ENCODE measurements around the gene THEM5.

The THEM5 gene

DNA sequence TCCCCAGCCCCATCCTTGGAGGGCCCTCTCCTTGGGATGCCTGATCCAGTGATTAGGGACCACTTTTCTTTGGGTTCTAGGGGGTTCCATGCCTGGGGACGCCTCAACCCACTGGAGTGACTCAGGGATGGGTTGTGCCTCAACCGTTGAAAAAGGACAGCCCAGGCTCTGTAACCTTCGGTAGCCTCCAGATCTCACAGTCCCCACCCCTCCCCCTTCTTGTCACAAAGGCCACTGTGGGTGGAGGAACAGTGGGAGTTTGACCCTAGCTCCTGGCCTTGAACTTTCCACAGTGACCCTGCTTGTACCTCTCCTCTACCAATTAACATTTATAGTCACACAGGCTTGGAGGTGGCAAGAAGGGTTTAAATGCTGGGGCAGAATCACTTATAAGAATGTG is 19.3 kb downstream of the THEM5 start:
- TF ChIP-seq SUZ12 (IDR thresholded peaks at IDR 0.05; ENCODE audit: extremely low read depth, insufficient read depth, insufficient read length) (no peak), YY1 (IDR thresholded peaks at IDR 0.05; ENCODE audit: insufficient read depth, insufficient read length) (no peak), ZNF274 (IDR thresholded peaks at IDR 0.05; ENCODE audit: low read depth, low read length) (no peak)
- DNase-seq (ENCODE audit: low read depth, low spot score): no peak
- Histone ChIP-seq H3K27me3 (ENCODE audit: insufficient read depth, insufficient read length) (peaks cover 22% of the 10 kb centered on the region), H3K9ac (ENCODE audit: insufficient read length, low read depth) (no peak overlapping the region), H3K4me3 (ENCODE audit: insufficient read length, low read depth) (no peak overlapping the region), H3K9me3 (ENCODE audit: insufficient read depth, low read length) (no peaks in the 10 kb centered on the region), H3K36me3 (ENCODE audit: insufficient read depth, insufficient read length, low read length) (no peaks in the 10 kb centered on the region), H3K4me1 (ENCODE audit: insufficient read depth, insufficient read length) (peaks cover 35% of the 10 kb centered on the region)

DNA sequence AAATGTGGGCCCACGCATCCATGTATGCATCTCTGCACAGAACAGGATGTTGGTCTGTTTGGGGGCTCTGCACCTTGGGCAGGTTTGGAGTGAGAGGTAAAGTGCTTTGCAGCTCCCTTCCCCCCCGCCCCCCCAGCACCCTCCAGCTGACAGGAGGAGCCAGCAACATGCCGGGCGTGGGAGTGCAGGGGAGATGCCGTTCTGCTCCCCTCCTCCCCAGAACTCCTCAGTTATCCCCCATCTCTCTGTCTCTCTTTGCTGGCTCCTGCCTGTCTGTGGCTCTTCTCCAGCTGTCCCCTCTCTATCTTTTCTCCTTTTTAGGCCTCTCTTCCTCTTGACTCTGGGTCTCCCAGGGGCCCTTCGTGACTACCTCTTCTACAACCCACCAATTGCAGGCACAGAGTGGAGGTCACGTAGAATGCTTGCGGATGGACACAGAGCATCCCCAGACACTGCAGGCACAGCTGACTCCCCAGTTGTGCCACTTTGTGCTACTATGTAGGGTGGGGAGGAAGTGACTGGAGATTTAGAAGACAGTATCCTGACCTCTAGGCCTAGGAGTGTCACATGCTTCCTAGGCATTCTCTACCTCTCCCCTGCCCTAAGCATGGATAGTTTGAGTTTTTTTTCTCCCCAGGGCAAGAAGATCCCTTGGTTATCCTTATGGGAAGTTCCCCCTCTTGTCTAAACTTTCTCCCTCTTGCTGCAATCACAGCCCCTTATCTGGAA is 20.2 kb downstream of the THEM5 start:
- no peak overlapping the region for H3K4me3 ChIP-seq (ENCODE audit: insufficient read length, low read depth)
- peaks cover 13% of the 10 kb centered on the region for H3K27me3 ChIP-seq (ENCODE audit: insufficient read depth, insufficient read length)
- peaks cover 39% of the 10 kb centered on the region for H3K4me1 ChIP-seq (ENCODE audit: insufficient read depth, insufficient read length)

DNA sequence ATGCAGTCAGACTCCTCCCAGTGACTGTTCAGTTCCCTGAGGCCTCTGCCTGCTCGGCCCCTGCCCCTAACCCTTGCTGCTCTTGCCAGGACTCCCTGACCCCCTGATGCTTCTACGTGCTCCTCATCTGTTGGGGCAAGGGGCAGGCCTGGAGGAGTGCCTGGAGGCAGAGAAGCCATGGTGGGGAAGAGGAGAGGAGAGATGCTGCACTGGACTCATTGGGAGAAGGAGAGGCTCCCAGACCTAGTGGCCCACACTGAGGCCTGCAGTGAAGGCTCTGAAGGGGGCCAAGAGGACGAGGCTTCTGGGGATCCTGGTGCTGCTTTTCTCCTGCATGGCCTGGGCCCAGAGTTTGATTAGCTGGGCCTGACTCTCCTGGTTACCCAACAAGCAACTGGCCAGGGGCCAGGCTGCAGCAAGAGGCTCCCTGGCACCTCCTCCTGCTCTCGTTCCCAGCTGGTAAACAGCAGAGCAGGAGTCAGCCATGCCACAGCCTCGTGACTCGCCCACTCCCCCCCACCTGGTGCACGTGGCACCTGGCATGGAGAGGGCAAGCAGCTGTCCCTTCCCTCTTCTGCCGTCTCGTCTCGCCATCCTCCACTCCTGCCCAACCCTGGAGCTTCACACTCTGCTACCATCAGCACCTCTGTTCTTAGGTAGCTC is 21.1 kb downstream of the THEM5 start:
- no peak overlapping the region for H3K4me3 ChIP-seq (ENCODE audit: insufficient read length, low read depth)
- TF ChIP-seq ZNF274 (IDR thresholded peaks at IDR 0.05; ENCODE audit: low read depth, low read length): no peak
- TF ChIP-seq YY1 (IDR thresholded peaks at IDR 0.05; ENCODE audit: insufficient read depth, insufficient read length): no peak
- TF ChIP-seq SUZ12 (IDR thresholded peaks at IDR 0.05; ENCODE audit: extremely low read depth, insufficient read depth, insufficient read length): no peak
- peaks cover 42% of the 10 kb centered on the region for H3K4me1 ChIP-seq (ENCODE audit: insufficient read depth, insufficient read length)
- no peak for DNase-seq (ENCODE audit: low read depth, low spot score)
- H3K9me3 ChIP-seq (ENCODE audit: insufficient read depth, low read length): no peaks in the 10 kb centered on the region
- no peak overlapping the region for H3K9ac ChIP-seq (ENCODE audit: insufficient read length, low read depth)
- peaks cover 4% of the 10 kb centered on the region for H3K27me3 ChIP-seq (ENCODE audit: insufficient read depth, insufficient read length)
- no peaks in the 10 kb centered on the region for H3K36me3 ChIP-seq (ENCODE audit: insufficient read depth, insufficient read length, low read length)

More for the DNA sequence above, 20.2 kb downstream of the THEM5 start:
- H3K9me3 ChIP-seq (ENCODE audit: insufficient read depth, low read length): no peaks in the 10 kb centered on the region
- no peak for DNase-seq (ENCODE audit: low read depth, low spot score)
- H3K9ac ChIP-seq (ENCODE audit: insufficient read length, low read depth): no peak overlapping the region
- no peak for TF ChIP-seq ZNF274 (IDR thresholded peaks at IDR 0.05; ENCODE audit: low read depth, low read length)
- no peak for TF ChIP-seq YY1 (IDR thresholded peaks at IDR 0.05; ENCODE audit: insufficient read depth, insufficient read length)
- no peak for TF ChIP-seq SUZ12 (IDR thresholded peaks at IDR 0.05; ENCODE audit: extremely low read depth, insufficient read depth, insufficient read length)
- H3K36me3 ChIP-seq (ENCODE audit: insufficient read depth, insufficient read length, low read length): no peaks in the 10 kb centered on the region

- Histone ChIP-seq H3K36me3 (ENCODE audit: insufficient read depth, insufficient read length, low read length) (no peaks in the 10 kb centered on the region), H3K4me3 (ENCODE audit: insufficient read length, low read depth) (no peak within 1 kb of the TSS), H3K4me1 (ENCODE audit: insufficient read depth, insufficient read length) (peaks cover 42% of the 10 kb centered on the region), H3K27me3 (ENCODE audit: insufficient read depth, insufficient read length) (no peaks in the 10 kb centered on the region), H3K9me3 (ENCODE audit: insufficient read depth, low read length) (no peaks in the 10 kb centered on the region), H3K9ac (ENCODE audit: insufficient read length, low read depth) (peak within 1 kb of the TSS; percentile 14)
- DNase-seq (ENCODE audit: low read depth, low spot score): no peak
- no peak for TF ChIP-seq SUZ12 (IDR thresholded peaks at IDR 0.05; ENCODE audit: extremely low read depth, insufficient read depth, insufficient read length)
- no peak for TF ChIP-seq YY1 (IDR thresholded peaks at IDR 0.05; ENCODE audit: insufficient read depth, insufficient read length)
- no peak for TF ChIP-seq ZNF274 (IDR thresholded peaks at IDR 0.05; ENCODE audit: low read depth, low read length)
These were observed 21.9 kb downstream of the THEM5 start, which contains the start of gene RORC for GRCh38 chr1:151831605-151832004. Gene RORC (minus strand): TSS chr1:151831802. CDS start chr1:151831764, 38 bp downstream.

DNA sequence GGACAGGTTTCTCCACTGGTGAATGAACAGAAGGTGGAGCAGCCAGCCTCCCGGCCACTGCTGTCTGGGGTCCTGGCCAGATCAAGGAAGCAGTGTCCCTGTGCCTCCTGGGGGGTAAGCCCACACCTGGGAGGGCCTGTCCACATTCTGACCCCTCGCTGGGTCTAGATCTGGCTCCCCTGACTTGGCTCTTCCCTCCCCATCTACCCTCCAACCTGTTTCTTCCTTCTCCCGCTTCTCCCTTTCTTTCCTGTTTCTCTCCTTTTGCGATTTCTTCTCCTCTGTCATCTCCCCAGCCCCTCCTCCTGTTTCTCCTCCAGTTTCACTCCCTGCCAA is 22.3 kb downstream of the THEM5 start:
- no peaks in the 10 kb centered on the region for H3K27me3 ChIP-seq (ENCODE audit: insufficient read depth, insufficient read length)
- H3K9ac ChIP-seq (ENCODE audit: insufficient read length, low read depth): peak overlapping the region; percentile 14
- TF ChIP-seq YY1 (IDR thresholded peaks at IDR 0.05; ENCODE audit: insufficient read depth, insufficient read length) (no peak), SUZ12 (IDR thresholded peaks at IDR 0.05; ENCODE audit: extremely low read depth, insufficient read depth, insufficient read length) (no peak), ZNF274 (IDR thresholded peaks at IDR 0.05; ENCODE audit: low read depth, low read length) (no peak)
- no peak overlapping the region for H3K4me3 ChIP-seq (ENCODE audit: insufficient read length, low read depth)
- no peaks in the 10 kb centered on the region for H3K9me3 ChIP-seq (ENCODE audit: insufficient read depth, low read length)
- H3K36me3 ChIP-seq (ENCODE audit: insufficient read depth, insufficient read length, low read length): no peaks in the 10 kb centered on the region
- DNase-seq (ENCODE audit: low read depth, low spot score): no peak
- peaks cover 44% of the 10 kb centered on the region for H3K4me1 ChIP-seq (ENCODE audit: insufficient read depth, insufficient read length)

DNA sequence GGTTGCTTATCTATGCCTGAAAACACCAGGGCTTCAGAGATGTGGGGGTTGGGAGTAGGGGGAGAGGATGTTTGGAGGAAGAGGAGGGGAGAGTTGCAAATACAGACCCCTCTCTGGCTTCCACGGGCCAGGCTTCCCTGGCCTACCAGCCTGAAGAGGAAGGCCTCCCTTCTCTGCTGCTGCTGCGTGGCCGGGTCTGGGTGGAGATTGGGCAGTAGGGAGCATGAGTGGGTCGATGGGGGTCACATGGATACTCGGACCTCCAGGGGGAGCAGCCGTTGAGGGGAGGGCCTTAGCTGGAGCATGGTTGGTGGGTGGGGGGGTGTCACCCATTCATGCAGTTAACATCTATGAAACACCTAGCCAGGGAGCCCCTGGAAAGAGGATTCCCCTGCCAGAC is 23.5 kb downstream of the THEM5 start:
- H3K4me3 ChIP-seq (ENCODE audit: insufficient read length, low read depth): no peak overlapping the region
- no peak for DNase-seq (ENCODE audit: low read depth, low spot score)
- no peaks in the 10 kb centered on the region for H3K36me3 ChIP-seq (ENCODE audit: insufficient read depth, insufficient read length, low read length)
- H3K9ac ChIP-seq (ENCODE audit: insufficient read length, low read depth): no peak overlapping the region
- no peaks in the 10 kb centered on the region for H3K9me3 ChIP-seq (ENCODE audit: insufficient read depth, low read length)
- no peaks in the 10 kb centered on the region for H3K27me3 ChIP-seq (ENCODE audit: insufficient read depth, insufficient read length)
- no peak for TF ChIP-seq YY1 (IDR thresholded peaks at IDR 0.05; ENCODE audit: insufficient read depth, insufficient read length)
- TF ChIP-seq SUZ12 (IDR thresholded peaks at IDR 0.05; ENCODE audit: extremely low read depth, insufficient read depth, insufficient read length): no peak
- no peak for TF ChIP-seq ZNF274 (IDR thresholded peaks at IDR 0.05; ENCODE audit: low read depth, low read length)
- peaks cover 53% of the 10 kb centered on the region for H3K4me1 ChIP-seq (ENCODE audit: insufficient read depth, insufficient read length)

GRCh38 chr1:151829352-151830046 is 24.0 kb downstream of the THEM5 start:
- no peak overlapping the region for H3K9ac ChIP-seq (ENCODE audit: insufficient read length, low read depth)
- TF ChIP-seq ZNF274 (IDR thresholded peaks at IDR 0.05; ENCODE audit: low read depth, low read length) (no peak), YY1 (IDR thresholded peaks at IDR 0.05; ENCODE audit: insufficient read depth, insufficient read length) (no peak), SUZ12 (IDR thresholded peaks at IDR 0.05; ENCODE audit: extremely low read depth, insufficient read depth, insufficient read length) (no peak)
- H3K27me3 ChIP-seq (ENCODE audit: insufficient read depth, insufficient read length): no peaks in the 10 kb centered on the region
- peaks cover 53% of the 10 kb centered on the region for H3K4me1 ChIP-seq (ENCODE audit: insufficient read depth, insufficient read length)
- DNase-seq (ENCODE audit: low read depth, low spot score): no peak
- H3K4me3 ChIP-seq (ENCODE audit: insufficient read length, low read depth): no peak overlapping the region
- no peaks in the 10 kb centered on the region for H3K9me3 ChIP-seq (ENCODE audit: insufficient read depth, low read length)
- no peaks in the 10 kb centered on the region for H3K36me3 ChIP-seq (ENCODE audit: insufficient read depth, insufficient read length, low read length)

Measured in NT2/D1 (cell line).